HepG2 (cell line): ENCODE data around the gene LTB4R2. TPM values are rescaled to one million over a fixed set of nuclear protein-coding genes. Genes with fewer than 3 reads are reported as not detected.

Experiments used
- ADNP ChIP-seq: sonication (generic); formaldehyde crosslinking; IDR thresholded peaks from 2 replicates; pipeline ENCODE4 v1.4.0; 2020; ENCODE audit warnings: missing genetic modification reagents
- ELF4 ChIP-seq: sonication (generic); formaldehyde crosslinking; IDR thresholded peaks from 2 replicates; pipeline ENCODE4 v1.5.0; 2020; ENCODE audit warnings: missing genetic modification reagents, mild to moderate bottlenecking, moderate library complexity, borderline replicate concordance
- FIP1L1 ChIP-seq: fragments of 200-400 bp; formaldehyde crosslinking; IDR thresholded peaks from 2 replicates; pipeline ENCODE4 v1.6.1; 2018; ENCODE audit warnings: low read depth, mild to moderate bottlenecking, low read length, moderate library complexity, borderline replicate concordance; ENCODE audit not compliant: insufficient read depth
- HDAC6 ChIP-seq: fragments of 200-600 bp; sonication (generic); IDR thresholded peaks from 2 replicates; pipeline ENCODE4 v1.7.0; 2017; ENCODE audit warnings: mild to moderate bottlenecking, antibody characterized with exemption, low read length, low read depth
- KAT7 ChIP-seq: IDR thresholded peaks from 2 replicates; pipeline ENCODE4 v1.6.1; 2018; ENCODE audit warnings: borderline replicate concordance, missing compliant biosample characterization
- MAX ChIP-seq: IDR thresholded peaks from 2 replicates; pipeline ENCODE4 v1.6.1; 2012; ENCODE audit warnings: inconsistent platforms
- MTF1 ChIP-seq: sonication (generic); formaldehyde crosslinking; IDR thresholded peaks from 2 replicates; pipeline ENCODE4 v1.5.0; 2020; ENCODE audit warnings: missing genetic modification reagents
- NFE2L1 ChIP-seq: sonication (generic); formaldehyde crosslinking; IDR thresholded peaks from 2 replicates; pipeline ENCODE4 v1.4.0; 2020; ENCODE audit warnings: missing genetic modification reagents, mild to moderate bottlenecking, borderline replicate concordance
- PPARG ChIP-seq: conservative IDR thresholded peaks from 2 replicates; pipeline ENCODE4 v1.6.1; 2016; ENCODE audit warnings: missing biosample characterization, missing genetic modification reagents
- PRDM10 ChIP-seq: sonication (generic); formaldehyde crosslinking; IDR thresholded peaks from 2 replicates; pipeline ENCODE4 v1.4.0; 2020; ENCODE audit warnings: low read depth, missing genetic modification reagents
- SAP130 ChIP-seq: IDR thresholded peaks from 2 replicates; pipeline ENCODE4 v1.6.1; 2016; ENCODE audit warnings: low read depth
- SMC3 ChIP-seq: IDR thresholded peaks from 2 replicates; pipeline ENCODE4 v1.6.1; 2011; ENCODE audit warnings: low read length, improper control_type of control experiment
- TFDP1 ChIP-seq: IDR thresholded peaks from 2 replicates; pipeline ENCODE4 v1.6.1; 2016; ENCODE audit warnings: missing compliant biosample characterization, missing genetic modification reagents, borderline replicate concordance
- ZBTB14 ChIP-seq: sonication (generic); formaldehyde crosslinking; IDR thresholded peaks from 2 replicates; pipeline ENCODE4 v1.4.0; 2020; ENCODE audit warnings: missing genetic modification reagents
- ZFYVE20 ChIP-seq: sonication (generic); formaldehyde crosslinking; IDR thresholded peaks from 2 replicates; pipeline ENCODE4 v1.8.0; 2023; ENCODE audit warnings: low read depth, mild to moderate bottlenecking, moderate library complexity, missing genetic modification reagents, borderline replicate concordance
- ZNF24 ChIP-seq: fragments of 450-650 bp; IDR thresholded peaks from 2 replicates; pipeline ENCODE4 v1.6.1; 2017; ENCODE audit warnings: antibody characterized with exemption, mild to moderate bottlenecking
- ZNF296 ChIP-seq: sonication (generic); formaldehyde crosslinking; conservative IDR thresholded peaks from 2 replicates; pipeline ENCODE4 v1.5.0; 2020; ENCODE audit warnings: mild to moderate bottlenecking, missing genetic modification reagents
- ZNF317 ChIP-seq: sonication (generic); formaldehyde crosslinking; IDR thresholded peaks from 2 replicates; pipeline ENCODE4 v1.5.0; 2020; ENCODE audit warnings: mild to moderate bottlenecking, missing genetic modification reagents
- ZNF556 ChIP-seq: sonication (generic); formaldehyde crosslinking; IDR thresholded peaks from 2 replicates; pipeline ENCODE4 v1.4.0; 2020; ENCODE audit warnings: mild to moderate bottlenecking, missing genetic modification reagents, borderline replicate concordance
- ZNF558 ChIP-seq: sonication (generic); formaldehyde crosslinking; IDR thresholded peaks from 2 replicates; pipeline ENCODE4 v1.9.0; 2022; ENCODE audit warnings: mild to moderate bottlenecking, missing genetic modification reagents, borderline replicate concordance
- ZNF615 ChIP-seq: sonication (generic); formaldehyde crosslinking; IDR thresholded peaks from 2 replicates; pipeline ENCODE4 v1.5.0; 2020; ENCODE audit warnings: mild to moderate bottlenecking, missing genetic modification reagents, borderline replicate concordance
- ZNF766 ChIP-seq: sonication (generic); formaldehyde crosslinking; IDR thresholded peaks from 2 replicates; pipeline ENCODE4 v1.5.0; 2020; ENCODE audit warnings: missing genetic modification reagents, borderline replicate concordance
- ZNF816 ChIP-seq: sonication (generic); formaldehyde crosslinking; IDR thresholded peaks from 2 replicates; pipeline ENCODE4 v1.8.0; 2022; ENCODE audit warnings: missing genetic modification reagents, mild to moderate bottlenecking, borderline replicate concordance
- ZSCAN25 ChIP-seq: sonication (generic); formaldehyde crosslinking; IDR thresholded peaks from 2 replicates; pipeline ENCODE4 v1.8.0; 2022; ENCODE audit warnings: mild to moderate bottlenecking, missing genetic modification reagents
- polyA plus RNA-seq, 8 experiments: library from polyadenylated mRNA; depleted of rRNA in 3 of 8; stranded (reverse) in 7 of 8; unstranded in 1 of 8; fragments of >200 nt; fragmentation: Illumina TruSeq in 4 of 8; extraction: Trizol in 4 of 8; gene quantifications; 2 replicates each; pipeline versions ENCODE4 v1.2.1 to v1.2.3, GENCODE V29; 2011 to 2016; ENCODE audit warnings: low read depth in 4 of 8, missing spikeins in 1 of 8, mixed read lengths in 1 of 8; ENCODE audit not compliant: insufficient read depth in 1 of 8
- total RNA-seq, 5 experiments: library from RNA; depleted of rRNA; stranded (reverse); fragments of >200 nt; fragmentation: Illumina TruSeq; extraction: Trizol; gene quantifications; 2 replicates each; pipeline ENCODE4 v1.2.3, GENCODE V29; 2016; ENCODE audit warnings: low read depth in 1 of 5

LTB4R2 gene
- total and polyA plus RNA-seq, 2 of the 13 experiments (the other 11 are each of a cell fraction or from before 2014, with no cell fraction given), result 3.9 to 6.9 TPM

GRCh38 chr14:24315807-24316596, 6.1 kb downstream of the LTB4R2 start (continued):
- TF ChIP-seq HDAC6 (no peak), KAT7 (peak; percentile 89), NFE2L1 (peak; percentile 93), ADNP (CRISPR knock-in tag) (no peak; the same call in 1 of the 2 replicates), ZFYVE20 (CRISPR knock-in tag) (peak; percentile 92), SMC3 (no peak), ZSCAN25 (CRISPR knock-in tag) (peak; percentile 86; the same call in 1 of the 2 replicates), FIP1L1 (no peak), ELF4 (CRISPR knock-in tag) (no peak), PPARG (CRISPR knock-in tag) (peak; percentile 93), ZNF816 (CRISPR knock-in tag) (no peak), ZNF558 (peak; percentile 95; the same call in 1 of the 2 replicates), MAX (no peak), MTF1 (CRISPR knock-in tag) (peak; percentile 97), ZNF317 (CRISPR knock-in tag) (peak; percentile 89), ZNF766 (CRISPR knock-in tag) (peak; percentile 100), ZNF556 (CRISPR knock-in tag) (peak; percentile 84), ZNF296 (CRISPR knock-in tag) (peak; percentile 93), ZBTB14 (CRISPR knock-in tag) (peak; percentile 72), ZNF615 (CRISPR knock-in tag) (no peak), SAP130 (CRISPR knock-in tag) (peak; percentile 80), TFDP1 (CRISPR knock-in tag) (peak; percentile 99), ZNF24 (no peak), PRDM10 (peak; percentile 60; the same call in 1 of the 2 replicates)
